ENCODE data around the gene FKBP10.

DNA sequence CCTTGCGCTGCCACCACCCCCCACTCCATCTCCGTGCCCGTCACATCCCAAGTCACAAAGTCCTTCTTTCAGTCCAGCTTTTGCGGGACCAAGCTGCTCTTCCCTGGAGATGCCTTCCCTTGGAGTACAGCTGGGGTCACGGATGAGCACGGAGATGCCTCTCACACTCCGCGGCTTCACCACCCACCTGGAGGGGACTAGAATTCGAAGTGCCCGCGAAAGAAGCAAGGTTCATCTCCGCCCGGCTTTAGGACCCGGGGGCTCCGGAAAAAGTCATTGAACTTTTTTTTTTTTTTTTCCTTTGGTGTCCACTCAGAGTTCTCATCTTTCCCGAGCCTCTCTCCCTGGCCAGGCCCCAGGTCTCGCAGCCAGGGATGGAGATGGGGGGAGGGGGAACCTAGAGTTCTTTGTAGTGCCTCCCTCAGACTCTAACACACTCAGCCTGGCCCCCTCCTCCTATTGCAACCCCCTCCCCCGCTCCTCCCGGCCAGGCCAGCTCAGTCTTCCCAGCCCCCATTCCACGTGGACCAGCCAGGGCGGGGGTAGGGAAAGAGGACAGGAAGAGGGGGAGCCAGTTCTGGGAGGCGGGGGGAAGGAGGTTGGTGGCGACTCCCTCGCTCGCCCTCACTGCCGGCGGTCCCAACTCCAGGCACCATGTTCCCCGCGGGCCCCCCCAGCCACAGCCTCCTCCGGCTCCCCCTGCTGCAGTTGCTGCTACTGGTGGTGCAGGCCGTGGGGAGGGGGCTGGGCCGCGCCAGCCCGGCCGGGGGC, at the start of gene FKBP10:
- no peak for TF ChIP-seq POLR2A (IDR thresholded peaks at IDR 0.05; ENCODE audit: extremely low read depth, insufficient read length)
- TF ChIP-seq, protein P1, sequence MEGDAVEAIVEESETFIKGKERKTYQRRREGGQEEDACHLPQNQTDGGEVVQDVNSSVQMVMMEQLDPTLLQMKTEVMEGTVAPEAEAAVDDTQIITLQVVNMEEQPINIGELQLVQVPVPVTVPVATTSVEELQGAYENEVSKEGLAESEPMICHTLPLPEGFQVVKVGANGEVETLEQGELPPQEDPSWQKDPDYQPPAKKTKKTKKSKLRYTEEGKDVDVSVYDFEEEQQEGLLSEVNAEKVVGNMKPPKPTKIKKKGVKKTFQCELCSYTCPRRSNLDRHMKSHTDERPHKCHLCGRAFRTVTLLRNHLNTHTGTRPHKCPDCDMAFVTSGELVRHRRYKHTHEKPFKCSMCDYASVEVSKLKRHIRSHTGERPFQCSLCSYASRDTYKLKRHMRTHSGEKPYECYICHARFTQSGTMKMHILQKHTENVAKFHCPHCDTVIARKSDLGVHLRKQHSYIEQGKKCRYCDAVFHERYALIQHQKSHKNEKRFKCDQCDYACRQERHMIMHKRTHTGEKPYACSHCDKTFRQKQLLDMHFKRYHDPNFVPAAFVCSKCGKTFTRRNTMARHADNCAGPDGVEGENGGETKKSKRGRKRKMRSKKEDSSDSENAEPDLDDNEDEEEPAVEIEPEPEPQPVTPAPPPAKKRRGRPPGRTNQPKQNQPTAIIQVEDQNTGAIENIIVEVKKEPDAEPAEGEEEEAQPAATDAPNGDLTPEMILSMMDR (IDR thresholded peaks at IDR 0.05; ENCODE audit: low read depth, low read length): no peak
